D721Med (cell line): Measurements from ENCODE around the gene ESR2.

Source experiments
- DNase-seq: peaks from one replicate; pipeline ENCODE4 v3.0.0; 2011; ENCODE audit warnings: low spot score; ENCODE audit not compliant: insufficient read length
- FAIRE-seq: peaks from 2 replicates; lab custom pipeline; 2011; peaks lifted over from hg19 to GRCh38; lab: Jason Lieb, UNC
- TF ChIP-seq, protein P1 (sequence below): IDR thresholded peaks from 2 replicates; pipeline ENCODE4 v1.5.1; 2012; ENCODE audit warnings: mild to moderate bottlenecking, control low read depth; ENCODE audit not compliant: insufficient read depth; ENCODE audit errors: missing control alignments

Gene ESR2

DNA sequence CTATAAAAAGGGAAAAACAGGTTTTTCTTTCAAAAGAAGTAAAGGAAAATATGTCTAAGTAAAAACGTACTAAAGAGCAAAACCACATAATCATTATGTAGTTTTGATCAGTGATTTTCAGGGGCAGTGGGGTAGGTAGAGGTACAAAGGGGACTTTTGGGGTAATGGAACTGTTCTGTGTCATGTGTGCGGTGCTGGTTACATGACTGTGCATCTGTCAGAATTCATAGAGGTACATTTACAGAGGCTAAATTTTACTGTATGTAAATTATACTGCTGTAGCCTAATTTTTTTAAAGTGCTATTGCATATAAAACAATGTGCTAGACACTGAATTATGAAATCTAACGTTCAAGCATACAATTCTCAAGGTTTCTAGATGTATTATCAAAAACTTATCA lies 2.0 kb downstream of the ESR2 start:
- DNase-seq (no peak), FAIRE-seq (no peak)
- TF ChIP-seq, protein P1, sequence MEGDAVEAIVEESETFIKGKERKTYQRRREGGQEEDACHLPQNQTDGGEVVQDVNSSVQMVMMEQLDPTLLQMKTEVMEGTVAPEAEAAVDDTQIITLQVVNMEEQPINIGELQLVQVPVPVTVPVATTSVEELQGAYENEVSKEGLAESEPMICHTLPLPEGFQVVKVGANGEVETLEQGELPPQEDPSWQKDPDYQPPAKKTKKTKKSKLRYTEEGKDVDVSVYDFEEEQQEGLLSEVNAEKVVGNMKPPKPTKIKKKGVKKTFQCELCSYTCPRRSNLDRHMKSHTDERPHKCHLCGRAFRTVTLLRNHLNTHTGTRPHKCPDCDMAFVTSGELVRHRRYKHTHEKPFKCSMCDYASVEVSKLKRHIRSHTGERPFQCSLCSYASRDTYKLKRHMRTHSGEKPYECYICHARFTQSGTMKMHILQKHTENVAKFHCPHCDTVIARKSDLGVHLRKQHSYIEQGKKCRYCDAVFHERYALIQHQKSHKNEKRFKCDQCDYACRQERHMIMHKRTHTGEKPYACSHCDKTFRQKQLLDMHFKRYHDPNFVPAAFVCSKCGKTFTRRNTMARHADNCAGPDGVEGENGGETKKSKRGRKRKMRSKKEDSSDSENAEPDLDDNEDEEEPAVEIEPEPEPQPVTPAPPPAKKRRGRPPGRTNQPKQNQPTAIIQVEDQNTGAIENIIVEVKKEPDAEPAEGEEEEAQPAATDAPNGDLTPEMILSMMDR: no peak

DNA sequence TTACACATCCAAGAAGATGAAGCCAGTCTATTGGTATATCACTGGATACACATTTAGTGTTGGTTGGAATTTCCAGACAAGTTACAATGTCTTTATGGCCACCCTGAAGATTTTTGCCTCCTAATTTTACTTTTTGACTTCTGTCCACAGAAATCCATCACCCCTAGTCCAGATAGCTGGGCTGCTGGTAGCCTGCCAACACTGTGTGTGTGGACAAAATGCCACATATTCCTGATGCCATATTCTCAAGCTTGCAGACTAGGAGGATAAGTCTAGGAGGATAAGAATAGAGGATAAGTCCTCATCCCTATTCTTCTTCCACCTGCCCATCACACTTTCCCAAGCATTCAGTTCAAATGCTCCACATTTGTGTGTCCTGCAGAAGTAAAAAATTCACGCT lies 4.6 kb downstream of the ESR2 start:
- FAIRE-seq (no peak), DNase-seq (no peak)
- TF ChIP-seq, protein P1: no peak

DNA sequence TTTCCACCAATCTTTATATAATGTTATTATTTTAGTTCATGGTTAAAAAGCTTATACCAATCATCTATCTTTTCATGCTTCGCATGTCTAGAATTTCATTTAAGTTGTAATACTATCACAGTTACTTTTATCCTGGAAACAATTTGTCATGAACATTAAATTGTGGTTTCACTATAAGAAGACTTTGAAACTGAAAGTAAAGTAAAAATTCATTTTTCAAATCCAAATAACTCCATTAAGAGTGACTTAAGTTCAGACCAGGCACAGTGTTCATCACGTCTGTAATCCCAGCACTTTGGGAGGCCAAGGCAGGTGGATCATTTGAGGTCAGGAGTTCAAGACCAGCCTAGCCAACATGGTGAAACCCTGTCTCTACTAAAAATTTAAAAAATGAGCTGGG lies 12.4 kb downstream of the ESR2 start:
- DNase-seq (no peak), FAIRE-seq (no peak)
- TF ChIP-seq, protein P1: no peak

DNA sequence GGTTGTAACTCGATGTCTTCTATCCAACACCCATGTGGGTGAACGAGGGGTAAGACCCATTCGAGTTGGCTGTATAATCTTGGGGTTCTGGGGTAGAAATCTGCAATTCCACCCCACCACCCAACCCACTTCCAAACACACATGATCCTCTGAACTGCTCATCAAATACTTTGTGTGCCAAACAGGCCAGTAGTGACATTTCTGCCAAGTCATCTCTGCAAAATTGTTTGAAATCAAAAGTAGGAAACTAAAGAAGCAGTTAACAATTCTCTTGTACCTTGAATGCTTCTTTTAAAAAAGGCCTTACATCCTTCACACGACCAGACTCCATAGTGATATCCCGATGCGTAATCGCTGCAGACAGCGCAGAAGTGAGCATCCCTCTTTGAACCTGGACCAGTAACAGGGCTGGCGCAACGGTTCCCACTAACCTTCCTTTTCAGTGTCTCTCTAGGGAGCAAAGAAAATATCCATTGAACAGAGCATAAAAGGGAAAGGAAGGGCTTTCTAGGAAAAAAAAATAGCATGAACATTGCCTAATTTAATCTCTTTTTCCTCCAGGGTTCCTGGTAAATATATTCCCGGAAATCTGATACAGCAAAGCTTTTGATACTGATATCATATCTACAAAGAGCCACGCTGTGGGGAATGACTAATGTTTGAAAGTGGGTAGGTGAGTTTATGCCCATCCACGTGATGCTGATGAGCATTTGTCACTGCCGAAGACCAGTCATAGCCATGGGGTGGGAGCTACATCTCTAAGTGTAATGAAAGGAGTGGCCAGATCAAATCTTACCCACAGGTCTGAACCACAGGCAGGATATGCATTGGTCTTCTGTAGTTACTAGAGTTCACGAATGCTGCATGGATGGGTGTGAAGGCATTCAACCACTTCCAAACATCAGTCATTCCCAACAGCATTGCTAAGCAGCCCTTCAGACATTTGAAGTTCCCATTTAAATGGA lies 14.2 kb downstream of the ESR2 start:
- no peak for FAIRE-seq
- DNase-seq: no peak
- TF ChIP-seq, protein P1: no peak

DNA sequence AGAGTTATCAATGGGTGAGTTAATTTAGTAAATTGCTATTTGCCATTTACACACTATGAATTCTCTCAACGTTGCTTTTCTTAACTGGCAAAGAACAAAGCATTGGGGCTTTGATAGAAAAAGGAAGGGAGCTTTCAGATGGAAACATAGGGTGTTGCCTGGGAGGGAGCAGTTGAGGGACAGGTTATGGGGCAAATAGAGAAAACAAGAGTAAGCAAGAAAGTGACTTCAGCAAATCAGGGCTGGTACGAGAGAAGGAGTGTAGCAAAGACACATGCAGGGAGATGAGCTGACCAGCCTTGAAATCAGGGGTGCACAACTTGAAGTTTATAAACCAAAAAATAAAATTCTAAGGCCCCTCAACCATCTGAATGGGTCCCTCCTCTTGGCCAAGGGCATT lies 15.7 kb downstream of the ESR2 start:
- TF ChIP-seq, protein P1: no peak
- no peak for DNase-seq
- FAIRE-seq: no peak

DNA sequence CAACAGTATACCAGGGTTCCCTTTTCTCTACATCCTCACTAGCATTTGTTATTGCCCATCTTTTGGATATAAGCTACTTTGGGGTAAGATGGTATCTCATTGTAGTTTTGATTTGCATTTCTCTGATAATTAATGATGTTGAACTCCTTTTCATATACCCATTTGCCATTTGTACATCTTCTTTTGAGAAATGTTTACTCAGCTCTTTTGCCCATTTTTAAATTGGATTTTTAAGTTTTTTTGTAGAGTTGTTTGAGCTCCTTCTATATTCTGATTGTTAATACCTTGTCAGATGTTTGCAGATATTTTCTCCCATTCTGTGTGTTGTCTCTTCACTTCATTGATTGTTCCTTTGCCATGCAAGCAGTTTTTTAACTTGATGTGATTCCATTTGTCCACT lies 22.2 kb downstream of the ESR2 start:
- DNase-seq (no peak), FAIRE-seq (no peak)
- TF ChIP-seq, protein P1: no peak

DNA sequence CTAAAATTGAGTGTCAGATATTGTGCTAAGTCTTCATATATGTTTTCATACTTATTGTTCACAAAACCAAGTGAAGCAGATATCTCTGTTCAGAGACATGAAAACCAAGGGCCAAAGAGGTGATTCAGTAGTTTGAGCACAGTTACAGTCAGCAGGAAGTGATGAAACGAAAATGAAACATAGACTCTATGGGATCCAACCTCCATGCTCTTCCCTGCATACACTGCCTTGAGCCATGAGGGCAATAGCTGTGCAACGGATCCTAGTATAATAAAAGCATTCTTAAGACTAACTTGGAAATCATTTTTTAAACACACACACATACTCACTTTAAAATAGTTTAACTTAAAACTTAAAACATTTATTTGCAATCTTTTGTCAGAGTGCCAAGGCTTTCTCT lies 27.9 kb downstream of the ESR2 start:
- no peak for DNase-seq
- no peak for FAIRE-seq

More for the DNA sequence above, 27.9 kb downstream of the ESR2 start:
- TF ChIP-seq, protein P1: no peak
